AG09319 (cell line): ENCODE measurements around the gene MS4A10.

ENCODE experiments used
- DNase-seq: peaks from one replicate; pipeline ENCODE4 v3.0.0-alpha.2; 2010; ENCODE audit warnings: low read depth; ENCODE audit errors: extremely low read depth
- CTCF ChIP-seq: IDR thresholded peaks from 2 replicates; pipeline ENCODE4 v1.5.1; 2011; ENCODE audit warnings: low read depth, mild to moderate bottlenecking, inconsistent platforms, low read length, moderate library complexity

Gene MS4A10

GRCh38 chr11:60785136-60785535 lies at the start of gene MS4A10:
TSS of gene MS4A10 (plus strand) at chr11:60785333. CDS start at chr11:60790336, 5,003 bp downstream.
- no peak for DNase-seq
- no peak for TF ChIP-seq CTCF

- TF ChIP-seq CTCF: no peak
- DNase-seq: no peak
Observed at GRCh38 chr11:60739114-60739513, 46.0 kb upstream of the MS4A10 start.

GRCh38 chr11:60740573-60740972 lies 44.6 kb upstream of the MS4A10 start:
- DNase-seq: no peak
- no peak for TF ChIP-seq CTCF

GRCh38 chr11:60741421-60741820 lies 43.7 kb upstream of the MS4A10 start:
- DNase-seq: no peak
- TF ChIP-seq CTCF: no peak

- no peak for TF ChIP-seq CTCF
- no peak for DNase-seq
Observed at GRCh38 chr11:60743058-60743457, 42.1 kb upstream of the MS4A10 start.

GRCh38 chr11:60744114-60744513 lies 41.0 kb upstream of the MS4A10 start:
- no peak for DNase-seq
- no peak for TF ChIP-seq CTCF

- TF ChIP-seq CTCF: no peak
Observed at GRCh38 chr11:60747359-60747873, 37.7 kb upstream of the MS4A10 start.

More at GRCh38 chr11:60747359-60747873, 37.7 kb upstream of the MS4A10 start:
- no peak for DNase-seq
